IMR-90 (cell line): ENCODE results near the gene TAPT1. TPM values are rescaled to one million over a fixed set of nuclear protein-coding genes. Genes with fewer than 3 reads are reported as not detected.

Experiments
- ATAC-seq: fragments of 200-7000 bp; cut with Tn5 transposase; 2 replicates; pipeline ENCODE4 v1.9.1; 2020; ENCODE audit warnings: low read depth, mild to moderate bottlenecking, moderate library complexity
- BruUV-seq: library from RNA; stranded (reverse); fragments of 400-500 nt; replicated peaks from 2 replicates; lab custom pipeline; 2021; lab: Mats Ljungman, UMichigan
- CTCF ChIA-PET: fragments of 300-600 bp; formaldehyde crosslinking; extraction: SDS; loops from one replicate; lab custom pipeline; 2021; ENCODE audit warnings: antibody characterized with exemption; lab: Yijun Ruan, JAX
- POLR2A ChIA-PET: fragments of 300-600 bp; sonication (Branson Sonifier 250); formaldehyde crosslinking; loops from one replicate; lab custom pipeline; 2022; ENCODE audit warnings: antibody characterized with exemption; ENCODE audit not compliant: unreplicated experiment; lab: Charles Lee
- DNase-seq: peaks from one replicate; pipeline ENCODE4 v3.0.0; 2013
- H2AFZ ChIP-seq: replicated peaks from 2 replicates; pipeline ENCODE3; 2013; ENCODE audit warnings: low read length, mild to moderate bottlenecking; ENCODE audit not compliant: poor library complexity
- H2AK5ac ChIP-seq: 2 replicates; pipeline ENCODE4 v1.6.1; 2013; ENCODE audit warnings: low read depth, low read length, inconsistent platforms
- H2AK9ac ChIP-seq: replicated peaks from 2 replicates; pipeline ENCODE3; 2013; ENCODE audit warnings: mild to moderate bottlenecking, low read depth, low read length, moderate library complexity; ENCODE audit not compliant: poor library complexity
- H2BK120ac ChIP-seq: 2 replicates; pipeline ENCODE4 v1.6.1; 2013; ENCODE audit warnings: low read depth, low read length, inconsistent platforms
- H2BK15ac ChIP-seq: 3 replicates; pipeline ENCODE4 v1.6.1; 2013; ENCODE audit warnings: low read depth, low read length, inconsistent platforms
- H2BK20ac ChIP-seq: 2 replicates; pipeline ENCODE4 v1.6.1; 2013; ENCODE audit warnings: low read depth, mild to moderate bottlenecking, inconsistent platforms, low read length, moderate library complexity
- H2BK5ac ChIP-seq: 2 replicates; pipeline ENCODE4 v1.6.1; 2013; ENCODE audit warnings: mild to moderate bottlenecking, low read depth, low read length, inconsistent platforms; ENCODE audit not compliant: poor library complexity, severe bottlenecking
- H3K14ac ChIP-seq: replicated peaks from 2 replicates; pipeline ENCODE4 v1.6.1; 2013; ENCODE audit warnings: low read depth, low read length, inconsistent platforms
- H3K18ac ChIP-seq: 2 replicates; pipeline ENCODE4 v1.6.1; 2013; ENCODE audit warnings: low read depth, low read length, control low read depth
- H3K23ac ChIP-seq: 2 replicates; pipeline ENCODE4 v1.6.1; 2013; ENCODE audit warnings: low read depth, low read length, inconsistent platforms
- H3K27ac ChIP-seq: 2 replicates; pipeline ENCODE4 v1.5.1; 2013; ENCODE audit warnings: mild to moderate bottlenecking, control low read depth, low read length; ENCODE audit not compliant: insufficient read depth
- H3K27me3 ChIP-seq: 2 replicates; pipeline ENCODE4 v1.6.1; 2013; ENCODE audit warnings: low read length; ENCODE audit not compliant: control insufficient read depth, insufficient read depth
- H3K36me3 ChIP-seq: 2 replicates; pipeline ENCODE4 v1.6.1; 2013; ENCODE audit warnings: low read length, mixed read lengths; ENCODE audit not compliant: control insufficient read depth, insufficient read depth
- H3K4ac ChIP-seq: 2 replicates; pipeline ENCODE4 v1.6.1; 2013; ENCODE audit warnings: low read depth, low read length, inconsistent platforms
- H3K4me1 ChIP-seq: 2 replicates; pipeline ENCODE4 v1.6.1; 2013; ENCODE audit warnings: low read length, mixed read lengths; ENCODE audit not compliant: control insufficient read depth, insufficient read depth
- H3K4me2 ChIP-seq: 2 replicates; pipeline ENCODE4 v1.6.1; 2013; ENCODE audit warnings: low read depth, mild to moderate bottlenecking, control low read depth, low read length, moderate library complexity
- H3K4me3 ChIP-seq: 2 replicates; pipeline ENCODE4 v1.5.1; 2013; ENCODE audit warnings: low read depth, mild to moderate bottlenecking, control low read depth, low read length, moderate library complexity; ENCODE audit not compliant: insufficient read depth
- H3K56ac ChIP-seq: 2 replicates; pipeline ENCODE4 v1.6.1; 2013; ENCODE audit warnings: low read length, inconsistent platforms; ENCODE audit not compliant: insufficient read depth; ENCODE audit errors: extremely low read depth
- H3K79me1 ChIP-seq, 2 experiments: 2 replicates each; pipeline ENCODE4 v1.6.1; 2013; ENCODE audit warnings: low read length in 2 of 2, inconsistent platforms in 1 of 2, low read depth in 1 of 2
- H3K9ac ChIP-seq: 2 replicates; pipeline ENCODE4 v1.6.1; 2013; ENCODE audit warnings: low read depth, low read length, control low read depth
- H3K9me1 ChIP-seq: 2 replicates; pipeline ENCODE4 v1.6.1; 2013; ENCODE audit warnings: low read length, inconsistent platforms; ENCODE audit not compliant: insufficient read depth
- H3K9me3 ChIP-seq: 2 replicates; pipeline ENCODE4 v1.6.1; 2013; ENCODE audit warnings: low read length; ENCODE audit not compliant: control insufficient read depth, insufficient read depth
- H4K20me1 ChIP-seq: 2 replicates; pipeline ENCODE4 v1.6.1; 2013; ENCODE audit warnings: low read length, inconsistent platforms; ENCODE audit not compliant: insufficient read depth
- H4K5ac ChIP-seq: 2 replicates; pipeline ENCODE4 v1.6.1; 2013; ENCODE audit warnings: mild to moderate bottlenecking, low read depth, low read length, control low read depth
- H4K8ac ChIP-seq, 2 experiments: 2 replicates each; pipeline ENCODE4 v1.6.1; 2013; ENCODE audit warnings: low read depth in 2 of 2, low read length in 2 of 2, control low read depth in 1 of 2, inconsistent platforms in 1 of 2
- H4K91ac ChIP-seq: 2 replicates; pipeline ENCODE4 v1.6.1; 2013; ENCODE audit warnings: low read depth, low read length, inconsistent platforms; ENCODE audit not compliant: insufficient read depth
- CEBPB ChIP-seq: IDR thresholded peaks from 2 replicates; pipeline ENCODE4 v1.6.1; 2012; ENCODE audit warnings: low read depth, low read length, improper control_type of control experiment
- CHD1 ChIP-seq: IDR thresholded peaks from 2 replicates; pipeline ENCODE4 v1.6.1; 2012; ENCODE audit warnings: low read depth, low read length, improper control_type of control experiment
- CTCF ChIP-seq: conservative IDR thresholded peaks from 2 replicates; pipeline ENCODE4 v1.5.1; 2012; ENCODE audit warnings: mild to moderate bottlenecking, low read depth, low read length, improper control_type of control experiment
- ELK1 ChIP-seq: fragments of 150-350 bp; IDR thresholded peaks from 2 replicates; pipeline ENCODE4 v1.6.1; 2016; ENCODE audit warnings: low read depth, mild to moderate bottlenecking, low read length, moderate library complexity, borderline replicate concordance
- FOS ChIP-seq: fragments of 150-350 bp; IDR thresholded peaks from 2 replicates; pipeline ENCODE4 v1.6.1; 2016; ENCODE audit warnings: low read depth, low read length
- MXI1 ChIP-seq: IDR thresholded peaks from 2 replicates; pipeline ENCODE4 v1.6.1; 2012; ENCODE audit warnings: low read depth, mild to moderate bottlenecking, low read length, moderate library complexity, borderline replicate concordance
- NFE2L2 ChIP-seq: fragments of 150-350 bp; IDR thresholded peaks from 2 replicates; pipeline ENCODE4 v1.6.1; 2016; ENCODE audit warnings: low read depth, mild to moderate bottlenecking, low read length
- POLR2A ChIP-seq: IDR thresholded peaks from 2 replicates; pipeline ENCODE4 v1.6.1; 2012; ENCODE audit warnings: mild to moderate bottlenecking, low read depth, low read length
- RAD21 ChIP-seq: IDR thresholded peaks from 2 replicates; pipeline ENCODE4 v1.6.1; 2012; ENCODE audit warnings: low read length, improper control_type of control experiment
- RCOR1 ChIP-seq: IDR thresholded peaks from 2 replicates; pipeline ENCODE4 v1.6.1; 2012; ENCODE audit warnings: mild to moderate bottlenecking, low read length, improper control_type of control experiment; ENCODE audit not compliant: insufficient replicate concordance
- USF2 ChIP-seq: fragments of 150-350 bp; IDR thresholded peaks from 2 replicates; pipeline ENCODE4 v1.6.1; 2017; ENCODE audit warnings: mild to moderate bottlenecking, antibody characterized with exemption, low read length, low read depth
- WGBS, 2 experiments: methylation state at CpG; one replicate each; pipeline versions ENCODE4 v1.1.5 to v1.1.7; 2013; ENCODE audit warnings: missing lambda C conversion rate in 2 of 2; ENCODE audit not compliant: insufficient read length in 1 of 2; ENCODE audit errors: extremely low coverage in 2 of 2; 5-methylcytosine and 5-hydroxymethylcytosine counted together
- dilution Hi-C: fragments of 300-500 bp; cut with HindIII; formaldehyde crosslinking; loops from one replicate; pipeline ENCODE4 v1.14.3; 2018; ENCODE audit warnings: low sequenced_read_pairs; ENCODE audit not compliant: unreplicated experiment
- in situ Hi-C: fragments of 300-500 bp; cut with MboI; formaldehyde crosslinking; loops from 3 replicates; pipeline ENCODE4 v1.14.3; 2019; ENCODE audit warnings: low sequenced_read_pairs, inconsistent platforms, mixed read lengths
- intact Hi-C: fragments of 100-400 bp; cut with micrococcal nuclease; formaldehyde crosslinking; loops from 2 replicates; pipeline ENCODE4 v1.10.0; 2022
- polyA plus RNA-seq, 3 experiments: library from polyadenylated mRNA; depleted of rRNA; stranded (reverse); fragments of >200 nt; gene quantifications; 2 replicates each; pipeline ENCODE4 v1.2.3, GENCODE V29; 2012; ENCODE audit warnings: low replicate concordance in 1 of 3
- total RNA-seq: library from RNA; depleted of rRNA; stranded (reverse); fragments of >200 nt; gene quantifications from 2 replicates; pipeline ENCODE4 v1.2.3, GENCODE V29; 2012

TAPT1 gene
- total and polyA plus RNA-seq, 2 of the 4 experiments (the other 2 are of a cell fraction): 5.6 to 12.2 TPM

GRCh38 chr4:16262188-16262587 lies 35.9 kb upstream of the TAPT1 start:
- H4K5ac ChIP-seq: no peak overlapping the region
- no peak overlapping the region for H2BK120ac ChIP-seq
- H3K4me2 ChIP-seq: no peak overlapping the region
- ChIA-PET CTCF (no interaction called here), POLR2A (no interaction called here)
- H2AFZ ChIP-seq: no peak overlapping the region
- no peak overlapping the region for H3K4ac ChIP-seq
- no peak overlapping the region for H2BK5ac ChIP-seq
- no peak overlapping the region for H3K27ac ChIP-seq
- H3K9me1 ChIP-seq: no peaks in the 10 kb centered on the region
- WGBS, 2 experiments: no CpG with 5 or more reads among the region's 4 CpGs
- no peak overlapping the region for H3K14ac ChIP-seq
- no peak overlapping the region for H3K56ac ChIP-seq
- no peak overlapping the region for H2AK5ac ChIP-seq
- intact Hi-C loops (loop anchor here (5.0 to 10.0 kb wide), 2 partner anchors 35 to 457 kb away; partner anchors contain the start of gene TAPT1), in situ Hi-C loops (no loop called here), dilution Hi-C loops (no loop called here)
- no peak for ATAC-seq
- H3K4me3 ChIP-seq: no peak overlapping the region
- no TSS peak for BruUV-seq
- H4K91ac ChIP-seq: no peak overlapping the region
- no peaks in the 10 kb centered on the region; the same call in 1 of the 2 replicates for H3K27me3 ChIP-seq
- H2AK9ac ChIP-seq: no peak overlapping the region
- H2BK15ac ChIP-seq: no peak overlapping the region
- H3K4me1 ChIP-seq: no peaks in the 10 kb centered on the region
- no peaks in the 10 kb centered on the region for H3K36me3 ChIP-seq
- H3K79me1 ChIP-seq: no peaks in the 10 kb centered on the region
- no peak for DNase-seq
- TF ChIP-seq MXI1: no peak
- no peak for TF ChIP-seq RCOR1
- no peak for TF ChIP-seq ELK1
- no peak for TF ChIP-seq USF2
- TF ChIP-seq NFE2L2: no peak
- TF ChIP-seq RAD21: no peak
- no peak for TF ChIP-seq CHD1
- TF ChIP-seq CEBPB: no peak
- no peak for TF ChIP-seq FOS
- TF ChIP-seq CTCF: no peak
- no peak for TF ChIP-seq POLR2A
- H3K9me3 ChIP-seq: no peaks in the 10 kb centered on the region
- no peaks in the 10 kb centered on the region for H4K20me1 ChIP-seq
- no peak overlapping the region for H3K9ac ChIP-seq
- H2BK20ac ChIP-seq: no peak overlapping the region
- no peak overlapping the region for H3K18ac ChIP-seq
- no peak overlapping the region for H3K23ac ChIP-seq
- H4K8ac ChIP-seq: no peak overlapping the region
